ENCODE results near the gene PTPRG. TPM values are rescaled to one million over a fixed set of nuclear protein-coding genes. Genes with fewer than 3 reads are reported as not detected.
A peak's percentile ranks its signal among the peaks of the same experiment; 100 is the strongest.

PTPRG gene
- total RNA-seq, 1 experiment from 2014 or later: 32.1 TPM

DNA sequence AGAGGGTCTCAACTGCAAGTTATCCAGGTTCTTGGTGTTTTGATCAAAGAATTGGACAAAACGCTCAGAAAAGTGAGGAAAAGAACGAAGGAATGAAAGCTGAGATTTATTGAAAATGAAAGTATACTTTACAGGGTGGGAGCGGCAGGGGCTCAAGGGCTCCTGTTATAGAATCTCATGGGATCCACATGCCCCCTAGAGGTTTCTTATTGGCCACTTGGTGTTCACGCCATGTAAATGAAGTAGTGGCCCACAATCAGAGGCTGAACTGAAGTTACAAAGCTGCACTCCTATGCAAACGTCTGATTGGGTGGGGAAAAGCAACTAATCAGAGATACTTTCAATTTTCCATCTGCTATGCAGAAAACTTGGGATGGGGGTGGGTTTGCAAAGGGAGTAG, 216.7 kb downstream of the PTPRG start:
- BruUV-seq (replicated peaks): no TSS peak
- Histone ChIP-seq H3K9me3 (ENCODE audit: control insufficient read depth in 1 of 2, insufficient read depth in 1 of 2, low read depth in 1 of 2, low read length in 2 of 2) (no peaks in the 10 kb centered on the region), H3K4me2 (ENCODE audit: low read length) (no peak overlapping the region), H3K9ac (ENCODE audit: low read length) (no peak overlapping the region), H3K36me3 (ENCODE audit: control insufficient read depth in 1 of 2, insufficient read depth in 2 of 2, low read length in 2 of 2) (no peaks in the 10 kb centered on the region), H3K79me2 (ENCODE audit: insufficient read depth, low read length) (no peaks in the 10 kb centered on the region; the same call in 1 of the 2 replicates), H2AFZ (ENCODE audit: low read depth, low read length, poor library complexity, severe bottlenecking) (no peak overlapping the region), H3K4me1 (ENCODE audit: control insufficient read depth in 1 of 2, insufficient read depth in 2 of 2, low read length in 2 of 2) (no peaks in the 10 kb centered on the region), H3K27ac (ENCODE audit: low read depth, low read length) (no peak overlapping the region), H3K27me3 (ENCODE audit: insufficient read depth, low read length) (no peaks in the 10 kb centered on the region), H3K4me3 (replicated peaks in 1 of 2; ENCODE audit: low read depth in 1 of 2, low read length in 2 of 2) (no peak overlapping the region), H3K9me2 (ENCODE audit: insufficient read depth) (no peaks in the 10 kb centered on the region), H4K20me1 (ENCODE audit: insufficient read depth) (no peaks in the 10 kb centered on the region; the same call in 1 of the 2 replicates)
- intact Hi-C loops (cut with micrococcal nuclease): no loop called here
- CTCF ChIA-PET: no interaction called here
- RAD21 ChIA-PET (ENCODE audit: low non-redundant PET in 1 of 2, low total read pairs in 2 of 2, uncharacterized antibody in 2 of 2, unreplicated experiment in 2 of 2): no interaction called here
- DNase-seq (ENCODE audit: low read depth, low spot score) (no peak), ATAC-seq (no peak)
- POLR2A ChIA-PET: no interaction called here
- TF ChIP-seq EGR1 (IDR thresholded peaks at IDR 0.05; ENCODE audit: low read depth) (no peak), EZH2phosphoT487 (IDR thresholded peaks at IDR 0.05; ENCODE audit: borderline replicate concordance) (no peak), ZNF274 (IDR thresholded peaks at IDR 0.05; ENCODE audit: low read depth, low read length) (no peak), CTCF (IDR thresholded peaks at IDR 0.05 in 2 of 3, conservative IDR thresholded peaks at IDR 0.05 in 1 of 3; ENCODE audit: borderline replicate concordance in 1 of 3, insufficient read depth in 1 of 3, low read depth in 2 of 3, low read length in 2 of 3) (0 out of 6 replicates have a peak, but pooled peaks of 1 of the 3 experiments have one; percentile 5), RAD21 (IDR thresholded peaks at IDR 0.05; ENCODE audit: low read depth) (peak; percentile 29)

GRCh38 chr3:61780016-61780415, 218.6 kb downstream of the PTPRG start:
- no peak overlapping the region for H3K27ac ChIP-seq (ENCODE audit: low read depth, low read length)
- no peak overlapping the region for H2AFZ ChIP-seq (ENCODE audit: low read depth, low read length, poor library complexity, severe bottlenecking)
- ChIA-PET RAD21 (ENCODE audit: low non-redundant PET in 1 of 2, low total read pairs in 2 of 2, uncharacterized antibody in 2 of 2, unreplicated experiment in 2 of 2) (no interaction called here), CTCF (no interaction called here), POLR2A (no interaction called here)
- H3K9me2 ChIP-seq (ENCODE audit: insufficient read depth): no peaks in the 10 kb centered on the region
- no peaks in the 10 kb centered on the region for H3K9me3 ChIP-seq (ENCODE audit: control insufficient read depth in 1 of 2, insufficient read depth in 1 of 2, low read depth in 1 of 2, low read length in 2 of 2)
- DNase-seq (ENCODE audit: low read depth, low spot score) (no peak), ATAC-seq (no peak)
- H3K4me3 ChIP-seq (replicated peaks in 1 of 2; ENCODE audit: low read depth in 1 of 2, low read length in 2 of 2): no peak overlapping the region
- no peaks in the 10 kb centered on the region for H3K4me1 ChIP-seq (ENCODE audit: control insufficient read depth in 1 of 2, insufficient read depth in 2 of 2, low read length in 2 of 2)
- intact Hi-C loops (cut with micrococcal nuclease): no loop called here
- no peak overlapping the region for H3K9ac ChIP-seq (ENCODE audit: low read length)
- H3K36me3 ChIP-seq (ENCODE audit: control insufficient read depth in 1 of 2, insufficient read depth in 2 of 2, low read length in 2 of 2): no peaks in the 10 kb centered on the region
- no peaks in the 10 kb centered on the region; the same call in 1 of the 2 replicates for H3K79me2 ChIP-seq (ENCODE audit: insufficient read depth, low read length)
- BruUV-seq (replicated peaks): no TSS peak
- H3K27me3 ChIP-seq (ENCODE audit: insufficient read depth, low read length): no peaks in the 10 kb centered on the region
- no peaks in the 10 kb centered on the region; the same call in 1 of the 2 replicates for H4K20me1 ChIP-seq (ENCODE audit: insufficient read depth)
- H3K4me2 ChIP-seq (ENCODE audit: low read length): no peak overlapping the region
- TF ChIP-seq SP1 (IDR thresholded peaks at IDR 0.05; ENCODE audit: low read depth) (no peak), ELF1 (IDR thresholded peaks at IDR 0.05; ENCODE audit: borderline replicate concordance, low read depth) (no peak), SIN3A (IDR thresholded peaks at IDR 0.05; ENCODE audit: low read depth) (no peak), EZH2 (IDR thresholded peaks at IDR 0.05) (no peak), RAD21 (IDR thresholded peaks at IDR 0.05; ENCODE audit: low read depth) (no peak), CTCF (IDR thresholded peaks at IDR 0.05 in 2 of 3, conservative IDR thresholded peaks at IDR 0.05 in 1 of 3; ENCODE audit: borderline replicate concordance in 1 of 3, insufficient read depth in 1 of 3, low read depth in 2 of 3, low read length in 2 of 3) (no peak), ZNF274 (IDR thresholded peaks at IDR 0.05; ENCODE audit: low read depth, low read length) (no peak), POLR2AphosphoS5 (IDR thresholded peaks at IDR 0.05; ENCODE audit: low read depth, low read length) (no peak), JUND (IDR thresholded peaks at IDR 0.05) (no peak), EZH2phosphoT487 (IDR thresholded peaks at IDR 0.05; ENCODE audit: borderline replicate concordance) (no peak), EGR1 (IDR thresholded peaks at IDR 0.05; ENCODE audit: low read depth) (no peak), MAX (IDR thresholded peaks at IDR 0.05) (no peak), POLR2A (IDR thresholded peaks at IDR 0.05; ENCODE audit: borderline replicate concordance, extremely low read depth, insufficient read depth, insufficient read length) (no peak)
- TF ChIP-seq, protein P1, sequence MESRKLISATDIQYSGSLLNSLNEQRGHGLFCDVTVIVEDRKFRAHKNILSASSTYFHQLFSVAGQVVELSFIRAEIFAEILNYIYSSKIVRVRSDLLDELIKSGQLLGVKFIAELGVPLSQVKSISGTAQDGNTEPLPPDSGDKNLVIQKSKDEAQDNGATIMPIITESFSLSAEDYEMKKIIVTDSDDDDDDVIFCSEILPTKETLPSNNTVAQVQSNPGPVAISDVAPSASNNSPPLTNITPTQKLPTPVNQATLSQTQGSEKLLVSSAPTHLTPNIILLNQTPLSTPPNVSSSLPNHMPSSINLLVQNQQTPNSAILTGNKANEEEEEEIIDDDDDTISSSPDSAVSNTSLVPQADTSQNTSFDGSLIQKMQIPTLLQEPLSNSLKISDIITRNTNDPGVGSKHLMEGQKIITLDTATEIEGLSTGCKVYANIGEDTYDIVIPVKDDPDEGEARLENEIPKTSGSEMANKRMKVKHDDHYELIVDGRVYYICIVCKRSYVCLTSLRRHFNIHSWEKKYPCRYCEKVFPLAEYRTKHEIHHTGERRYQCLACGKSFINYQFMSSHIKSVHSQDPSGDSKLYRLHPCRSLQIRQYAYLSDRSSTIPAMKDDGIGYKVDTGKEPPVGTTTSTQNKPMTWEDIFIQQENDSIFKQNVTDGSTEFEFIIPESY (IDR thresholded peaks at IDR 0.05; ENCODE audit: extremely low read depth, insufficient replicate concordance, low read length): no peak
